Endothelial cell of umbilical vein (primary cell): ENCODE measurements around the gene MGAT4A.

Experiments used
- FOS ChIP-seq: IDR thresholded peaks from 2 replicates; pipeline ENCODE4 v1.6.1; 2011; ENCODE audit warnings: mild to moderate bottlenecking, low read length, moderate library complexity, borderline replicate concordance; ENCODE audit not compliant: insufficient read depth
- JUN ChIP-seq: IDR thresholded peaks from 2 replicates; pipeline ENCODE4 v1.6.1; 2011; ENCODE audit warnings: borderline replicate concordance, low read depth; ENCODE audit not compliant: insufficient read length, insufficient read depth
- POLR2A ChIP-seq: IDR thresholded peaks from 2 replicates; pipeline ENCODE4 v1.6.1; 2012; ENCODE audit warnings: low read depth, mild to moderate bottlenecking, control low read depth, low read length
- POLR2AphosphoS5 ChIP-seq: IDR thresholded peaks from 2 replicates; pipeline ENCODE4 v1.6.1; 2012; ENCODE audit warnings: low read depth, mild to moderate bottlenecking, control low read depth, low read length, moderate library complexity; ENCODE audit not compliant: insufficient read depth
- TF ChIP-seq, protein P1 (sequence below), 2 donors: IDR thresholded peaks; 1 replicate in 1 of 2; 2 replicates in 1 of 2; pipeline ENCODE4 v1.5.1; 2011; ENCODE audit warnings: low read length in 2 of 2, mild to moderate bottlenecking in 2 of 2, moderate library complexity in 2 of 2, control low read depth in 1 of 2, inconsistent platforms in 1 of 2, low read depth in 1 of 2; ENCODE audit not compliant: insufficient read depth in 1 of 2; ENCODE audit errors: extremely low read depth in 1 of 2

DNA sequence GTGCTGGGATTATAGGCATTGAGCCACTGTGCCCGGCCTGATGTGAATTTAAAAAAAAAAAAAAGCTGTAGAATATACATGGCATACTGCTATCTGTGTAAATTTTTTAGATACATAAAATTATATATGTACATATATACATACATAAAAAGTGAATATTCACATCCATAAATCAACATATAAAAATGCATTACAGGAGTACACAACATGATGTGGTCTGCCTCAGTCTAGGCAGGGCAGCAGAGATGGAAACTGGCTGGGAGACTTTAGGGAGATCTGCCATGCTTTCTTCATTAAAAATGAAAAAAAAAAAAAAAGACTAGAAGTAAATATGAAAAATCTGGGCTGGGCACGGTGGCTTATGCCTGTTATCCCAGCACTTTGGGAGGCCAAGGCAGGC lies 24.3 kb downstream of the MGAT4A start:
- TF ChIP-seq, protein P1, sequence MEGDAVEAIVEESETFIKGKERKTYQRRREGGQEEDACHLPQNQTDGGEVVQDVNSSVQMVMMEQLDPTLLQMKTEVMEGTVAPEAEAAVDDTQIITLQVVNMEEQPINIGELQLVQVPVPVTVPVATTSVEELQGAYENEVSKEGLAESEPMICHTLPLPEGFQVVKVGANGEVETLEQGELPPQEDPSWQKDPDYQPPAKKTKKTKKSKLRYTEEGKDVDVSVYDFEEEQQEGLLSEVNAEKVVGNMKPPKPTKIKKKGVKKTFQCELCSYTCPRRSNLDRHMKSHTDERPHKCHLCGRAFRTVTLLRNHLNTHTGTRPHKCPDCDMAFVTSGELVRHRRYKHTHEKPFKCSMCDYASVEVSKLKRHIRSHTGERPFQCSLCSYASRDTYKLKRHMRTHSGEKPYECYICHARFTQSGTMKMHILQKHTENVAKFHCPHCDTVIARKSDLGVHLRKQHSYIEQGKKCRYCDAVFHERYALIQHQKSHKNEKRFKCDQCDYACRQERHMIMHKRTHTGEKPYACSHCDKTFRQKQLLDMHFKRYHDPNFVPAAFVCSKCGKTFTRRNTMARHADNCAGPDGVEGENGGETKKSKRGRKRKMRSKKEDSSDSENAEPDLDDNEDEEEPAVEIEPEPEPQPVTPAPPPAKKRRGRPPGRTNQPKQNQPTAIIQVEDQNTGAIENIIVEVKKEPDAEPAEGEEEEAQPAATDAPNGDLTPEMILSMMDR (IDR thresholded peaks at IDR 0.05; ENCODE audit: extremely low read depth in 1 of 2, insufficient read depth in 1 of 2, low read depth in 1 of 2, low read length in 2 of 2), result no peak
- TF ChIP-seq FOS, result no peak
- no peak for TF ChIP-seq JUN
- no peak for TF ChIP-seq POLR2A
- TF ChIP-seq POLR2AphosphoS5, result no peak
